DMS114 treated with DMSO at 0.1 percent for 48 hours (cell line): Measurements from ENCODE around the gene PLEKHG5.
"Not testable (repeated sequence)": the region's sequence is repeated elsewhere in the genome, so short reads cannot be mapped to it uniquely, and the experiment has no call there.

Experiments used
- DNase-seq: peaks from one replicate; lab custom pipeline; 2025; ENCODE audit not compliant: unreplicated experiment; lab: John Stamatoyannopoulos, UW

Gene PLEKHG5

DNA sequence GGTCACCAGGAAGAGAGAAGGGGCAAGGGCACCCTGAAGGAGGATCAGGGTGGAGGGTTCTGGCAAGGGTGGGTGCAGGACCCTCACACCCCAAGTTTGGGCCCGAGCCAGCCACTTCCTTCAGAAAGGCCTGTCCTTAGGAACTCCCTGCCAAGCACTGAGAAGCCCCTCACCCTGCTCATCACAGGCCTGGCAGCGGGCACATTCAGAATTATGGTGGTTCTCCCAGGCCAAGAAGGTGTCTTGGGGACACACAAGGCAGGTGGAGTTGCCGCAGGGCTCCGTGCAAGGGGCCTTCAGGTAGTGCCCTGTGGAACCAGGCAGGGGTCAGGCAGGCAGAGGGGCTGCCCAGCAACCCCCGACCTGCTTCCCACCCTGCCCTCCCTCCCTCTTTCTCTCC is 26.6 kb downstream of the PLEKHG5 start:
- DNase-seq: no peak

DNA sequence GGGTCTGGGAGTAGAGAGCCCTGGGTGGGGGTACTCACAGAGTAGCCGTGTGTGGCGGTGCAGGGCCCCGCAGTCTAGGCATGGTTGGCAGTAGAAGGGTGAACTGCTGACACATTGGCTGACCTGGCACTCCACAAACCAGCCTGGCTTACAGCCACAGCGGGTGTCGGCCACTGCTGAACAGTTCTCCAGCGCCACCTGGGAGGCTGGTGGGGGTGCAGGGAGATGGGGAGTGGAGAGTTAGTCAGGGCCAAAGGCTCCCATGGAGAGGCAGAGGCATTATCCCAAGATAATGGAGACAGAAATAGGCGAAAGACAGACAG is 27.0 kb downstream of the PLEKHG5 start:
- no peak for DNase-seq

DNA sequence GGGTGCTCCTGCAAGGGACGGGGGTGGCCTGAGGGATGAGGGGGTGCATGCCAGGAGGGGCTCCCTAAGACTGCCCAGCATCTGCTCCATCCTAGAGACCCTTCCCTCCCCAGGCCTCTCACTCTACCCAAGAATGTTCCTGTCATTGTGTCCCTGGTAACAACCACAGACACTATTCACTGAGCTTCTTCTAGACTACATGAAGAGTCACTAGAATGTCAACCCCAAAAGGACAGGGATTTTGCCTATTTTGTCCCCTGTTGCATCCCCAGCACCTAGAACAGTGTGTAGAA is 28.4 kb downstream of the PLEKHG5 start:
- DNase-seq: no peak

DNA sequence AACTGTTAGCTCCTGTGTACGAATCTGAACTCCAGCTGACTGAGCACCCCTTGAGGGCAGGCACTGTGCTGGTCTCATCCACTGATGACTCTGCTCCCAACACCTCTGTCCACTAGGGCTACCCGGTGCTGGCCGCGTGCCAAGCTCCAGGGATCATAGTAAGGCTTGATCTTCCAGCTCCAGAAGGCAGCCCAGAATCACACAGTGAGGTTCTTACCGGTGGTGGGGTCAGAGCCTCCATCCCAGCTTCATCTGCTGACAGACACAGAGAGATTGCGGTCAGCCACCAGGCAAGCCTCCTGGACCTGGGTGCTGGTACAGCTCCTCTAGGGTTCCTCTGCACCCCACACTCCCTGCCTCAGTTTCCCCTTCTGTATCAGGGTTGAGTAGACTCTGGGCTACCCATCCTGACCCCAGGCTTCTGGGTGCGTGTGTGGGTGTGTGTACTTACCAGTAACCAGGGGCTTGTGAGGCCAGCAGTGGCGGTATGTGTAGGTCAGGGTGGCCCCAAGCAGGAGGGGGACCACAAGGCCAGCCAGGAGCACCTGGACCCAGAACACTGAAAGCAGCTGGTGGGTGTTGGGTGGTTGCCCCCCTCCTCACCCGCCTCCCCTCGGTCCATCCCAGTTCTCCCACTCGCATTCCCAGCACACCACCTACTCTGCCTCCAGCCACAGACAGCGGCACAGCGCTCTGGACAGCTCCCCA is 28.9 kb downstream of the PLEKHG5 start:
- no peak for DNase-seq

DNA sequence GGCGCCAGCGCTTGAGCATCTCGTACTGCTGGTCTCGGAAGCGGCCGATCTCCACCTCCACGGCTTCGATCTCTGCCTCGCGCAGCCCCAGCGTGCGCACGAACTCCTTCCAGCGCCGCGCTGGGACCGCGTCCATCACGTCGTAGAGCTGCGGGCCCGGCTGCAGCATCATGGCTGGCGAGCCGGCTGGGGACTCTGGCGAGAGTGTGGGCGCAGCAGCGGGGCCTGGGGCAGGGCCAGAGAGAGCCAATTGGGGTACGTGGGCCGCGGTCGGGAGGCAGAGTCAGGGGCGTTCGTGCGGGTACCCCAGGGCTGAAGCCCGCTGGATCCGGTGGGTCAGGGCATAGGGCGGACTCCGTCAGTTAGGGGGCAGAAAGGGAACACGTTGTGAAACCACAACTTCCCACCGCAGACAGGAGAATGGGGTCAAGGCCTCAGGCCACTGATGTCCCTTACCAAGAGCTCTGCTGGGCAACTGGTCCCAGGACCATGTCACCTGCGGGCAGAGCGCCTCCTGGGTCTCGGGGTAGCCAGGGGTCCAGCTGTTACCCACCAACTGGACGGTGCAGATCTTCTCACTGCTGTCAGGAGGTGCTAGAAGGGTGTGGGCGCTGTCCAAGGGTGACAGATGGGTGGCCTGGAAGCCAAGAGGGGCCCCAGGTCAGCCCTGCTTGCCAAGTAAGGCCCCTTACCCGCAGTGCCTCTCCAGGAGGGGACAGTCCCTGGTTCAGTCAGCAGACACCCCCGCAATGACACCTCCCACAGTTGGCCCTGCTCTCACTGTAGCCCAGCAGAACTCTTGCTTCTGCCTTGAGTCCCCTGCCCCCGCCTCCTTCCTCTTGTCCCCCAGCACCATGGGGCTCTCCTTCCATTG is 29.7 kb downstream of the PLEKHG5 start:
- no peak for DNase-seq

DNA sequence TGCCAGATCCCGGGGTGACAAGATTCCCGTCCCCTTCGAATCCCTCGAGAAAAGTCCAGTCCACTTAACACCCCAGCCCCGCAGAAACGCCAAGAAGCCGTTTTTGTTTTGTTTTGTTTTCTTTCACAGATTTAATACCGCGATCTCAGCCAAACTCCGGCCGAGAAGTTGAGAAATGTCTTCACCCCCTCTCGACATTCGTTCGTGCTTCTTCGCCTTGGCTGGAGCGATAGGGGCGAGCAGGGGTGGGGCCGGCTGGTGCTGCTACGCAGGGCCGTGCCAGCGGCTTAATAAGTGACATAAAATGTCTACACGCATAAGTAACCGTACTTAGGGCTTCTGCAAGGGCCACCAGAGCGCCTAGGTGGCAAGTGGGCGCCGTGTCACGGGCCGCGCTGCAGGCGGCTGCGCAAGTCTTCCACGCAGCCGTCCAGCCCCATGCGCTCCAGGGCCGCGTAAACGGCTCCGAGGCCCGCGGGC is 30.4 kb downstream of the PLEKHG5 start:
- no peak for DNase-seq

DNA sequence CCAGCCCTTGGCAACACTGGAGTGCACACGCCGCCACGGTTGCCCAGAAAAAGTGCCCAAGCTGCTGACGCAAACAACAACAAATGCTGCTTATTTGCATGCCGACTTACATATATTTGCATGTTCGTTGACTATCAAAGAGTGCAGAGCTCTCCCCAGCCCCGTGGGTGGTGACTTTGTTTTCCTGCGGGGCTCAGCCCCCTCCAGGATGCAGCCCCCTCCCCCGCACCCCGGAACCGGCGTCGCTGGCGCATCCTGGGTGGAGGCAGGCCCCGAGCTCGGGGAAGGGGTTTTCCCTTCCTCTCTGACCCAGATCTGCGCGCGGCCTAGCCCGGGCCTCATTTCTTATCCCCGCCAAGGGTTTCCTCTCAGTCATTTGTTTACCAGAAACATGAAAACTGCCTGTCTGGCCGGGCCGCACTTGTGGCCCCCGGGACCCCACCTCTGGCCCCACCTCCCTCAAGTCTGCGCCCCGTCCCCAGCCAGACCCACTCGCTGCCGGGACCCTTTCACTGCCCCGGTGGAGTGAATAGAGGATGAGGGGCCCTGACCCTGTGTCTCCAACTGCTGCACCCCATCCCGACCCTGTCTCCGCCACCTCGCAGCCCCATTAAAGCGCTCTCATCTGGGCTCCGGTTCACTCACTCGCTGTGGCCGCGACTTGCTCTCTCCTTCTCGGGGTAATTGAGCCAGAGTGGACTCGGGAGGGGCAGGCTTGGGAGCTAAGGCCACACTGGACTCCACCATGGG is 31.0 kb downstream of the PLEKHG5 start:
- DNase-seq: no peak

DNA sequence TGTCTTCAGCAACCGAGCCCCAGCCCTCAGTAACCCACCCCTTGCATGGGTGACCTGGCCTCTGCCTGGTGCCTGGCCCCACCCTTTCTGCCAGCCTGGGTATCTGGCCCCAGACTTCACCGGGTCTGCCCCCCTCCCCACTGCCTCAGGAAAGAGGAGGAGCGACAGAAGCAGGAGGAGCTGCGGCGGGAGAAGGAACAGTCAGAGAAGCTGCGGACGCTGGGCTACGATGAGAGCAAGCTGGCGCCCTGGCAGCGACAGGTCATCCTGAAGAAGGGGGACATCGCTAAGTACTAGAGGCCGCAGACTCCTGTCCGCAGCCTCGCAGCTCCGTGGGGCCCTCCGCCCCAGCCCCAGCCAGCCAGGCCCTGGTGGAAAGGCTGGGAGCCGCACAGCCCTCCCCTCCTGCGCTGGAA is 31.6 kb downstream of the PLEKHG5 start:
- no peak for DNase-seq

DNA sequence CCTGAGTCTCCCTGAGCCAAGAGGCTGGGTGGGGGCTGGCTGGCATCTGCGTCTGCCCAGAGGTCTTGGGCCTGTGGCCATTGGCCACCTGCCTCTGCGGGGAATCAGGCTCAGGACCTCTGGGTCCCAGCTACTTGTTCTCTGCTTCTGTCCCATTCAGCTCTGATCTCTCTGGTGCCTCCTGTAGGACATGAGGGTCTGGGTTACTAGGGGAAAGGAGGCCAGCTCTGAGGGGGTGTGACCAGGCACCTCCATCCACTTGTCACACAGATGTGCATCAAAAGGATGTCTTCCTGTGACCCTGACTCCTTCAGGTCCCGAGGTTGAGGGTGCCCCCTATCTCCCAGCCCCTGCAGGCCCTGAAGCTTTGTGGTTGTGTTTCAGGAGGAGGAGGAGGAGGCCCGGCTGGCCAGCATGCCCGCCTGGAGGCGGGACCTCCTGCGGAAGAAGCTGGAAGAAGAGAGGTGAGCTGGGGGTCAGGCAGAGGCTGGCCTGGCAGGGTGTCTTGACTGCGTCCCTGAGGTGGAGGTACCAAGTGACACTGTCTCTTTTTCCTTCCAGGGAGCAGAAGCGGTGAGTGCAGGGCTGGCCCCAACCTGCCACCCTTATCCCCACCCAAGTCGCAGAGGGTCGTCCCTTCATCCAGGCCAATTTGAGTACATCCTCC is 34.5 kb downstream of the PLEKHG5 start:
- DNase-seq: no peak

DNA sequence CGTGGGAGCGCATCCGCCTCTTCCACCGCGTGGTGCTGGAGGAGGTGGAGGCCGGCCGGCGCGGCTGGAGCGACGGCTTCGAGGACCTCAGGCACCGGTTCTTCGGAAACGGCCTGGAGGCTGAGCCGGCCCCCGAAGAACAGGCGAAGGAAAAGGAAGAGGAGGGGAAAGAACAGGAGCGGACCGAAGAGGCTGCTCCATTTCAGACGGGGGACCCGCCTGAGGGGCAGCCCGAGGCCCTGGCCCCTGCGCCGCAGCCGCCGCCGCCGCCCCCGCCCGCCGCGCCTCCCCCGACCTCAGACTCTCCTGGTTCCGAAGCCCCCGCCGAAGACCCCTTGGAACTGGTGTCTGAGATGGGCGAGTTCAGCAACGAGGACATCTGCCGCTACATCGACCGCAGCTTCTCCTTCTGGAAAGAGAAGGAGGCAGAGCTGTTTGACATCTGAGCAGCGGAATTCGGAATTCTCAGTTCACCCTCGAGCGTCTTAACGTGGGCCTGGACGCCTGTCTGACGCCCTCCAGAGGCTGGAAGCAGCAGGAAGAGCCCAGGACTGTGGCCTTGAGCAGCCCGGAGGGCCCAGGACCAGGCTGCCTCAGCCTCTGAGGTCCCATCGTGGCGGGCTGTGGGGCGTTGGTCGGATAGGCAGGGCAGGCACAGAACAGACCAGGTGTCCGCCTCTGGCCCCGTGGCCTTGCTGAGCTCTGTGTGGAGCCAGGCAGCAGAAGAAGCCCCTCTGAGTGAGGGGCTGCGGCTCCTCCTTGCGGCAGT is 35.5 kb downstream of the PLEKHG5 start:
- DNase-seq: not testable (repeated sequence)

DNA sequence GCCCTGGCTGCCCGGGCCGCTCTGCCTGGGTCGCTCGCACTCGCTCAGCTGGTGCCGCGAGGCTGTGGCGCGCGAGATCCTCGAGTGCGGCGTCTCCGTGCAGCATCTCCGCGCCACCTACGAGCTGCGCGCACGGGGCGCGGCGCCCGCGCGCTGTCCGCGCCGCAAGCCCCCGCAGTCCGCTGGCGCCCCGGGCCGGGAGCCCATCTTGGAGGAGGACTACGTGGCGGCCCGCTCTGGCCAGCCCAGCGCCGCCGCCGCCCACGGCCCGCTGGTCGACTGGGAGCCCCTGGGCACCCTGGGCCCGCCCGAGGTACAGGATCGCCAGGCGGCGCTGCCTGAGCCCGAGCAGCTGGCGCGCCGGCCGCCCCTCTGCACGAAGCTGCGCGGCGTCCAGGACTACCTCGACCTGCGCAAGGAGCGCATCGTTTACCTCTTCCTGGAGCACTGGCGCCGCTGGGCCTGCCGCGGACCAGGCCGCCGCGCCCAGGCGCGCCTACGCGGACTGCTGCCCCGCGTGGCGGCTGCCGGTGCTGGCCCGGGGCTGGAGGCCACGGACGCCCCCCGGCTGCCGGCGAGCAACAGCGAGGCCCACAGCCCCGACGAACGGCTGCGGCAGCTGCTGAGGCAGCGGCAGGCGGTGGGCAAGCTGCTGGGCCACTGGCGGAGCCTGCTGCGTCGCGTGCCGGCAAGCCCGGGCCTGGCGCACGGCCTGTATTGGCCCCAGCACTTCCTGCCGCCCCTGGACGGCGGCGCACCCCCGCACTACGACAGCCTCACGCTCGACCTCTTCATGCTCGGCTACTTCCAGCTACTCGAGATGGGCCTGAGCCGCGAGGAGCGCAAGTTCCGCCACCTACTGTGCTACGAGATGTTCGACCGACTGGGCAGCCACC is 36.4 kb downstream of the PLEKHG5 start:
- DNase-seq: no peak

DNA sequence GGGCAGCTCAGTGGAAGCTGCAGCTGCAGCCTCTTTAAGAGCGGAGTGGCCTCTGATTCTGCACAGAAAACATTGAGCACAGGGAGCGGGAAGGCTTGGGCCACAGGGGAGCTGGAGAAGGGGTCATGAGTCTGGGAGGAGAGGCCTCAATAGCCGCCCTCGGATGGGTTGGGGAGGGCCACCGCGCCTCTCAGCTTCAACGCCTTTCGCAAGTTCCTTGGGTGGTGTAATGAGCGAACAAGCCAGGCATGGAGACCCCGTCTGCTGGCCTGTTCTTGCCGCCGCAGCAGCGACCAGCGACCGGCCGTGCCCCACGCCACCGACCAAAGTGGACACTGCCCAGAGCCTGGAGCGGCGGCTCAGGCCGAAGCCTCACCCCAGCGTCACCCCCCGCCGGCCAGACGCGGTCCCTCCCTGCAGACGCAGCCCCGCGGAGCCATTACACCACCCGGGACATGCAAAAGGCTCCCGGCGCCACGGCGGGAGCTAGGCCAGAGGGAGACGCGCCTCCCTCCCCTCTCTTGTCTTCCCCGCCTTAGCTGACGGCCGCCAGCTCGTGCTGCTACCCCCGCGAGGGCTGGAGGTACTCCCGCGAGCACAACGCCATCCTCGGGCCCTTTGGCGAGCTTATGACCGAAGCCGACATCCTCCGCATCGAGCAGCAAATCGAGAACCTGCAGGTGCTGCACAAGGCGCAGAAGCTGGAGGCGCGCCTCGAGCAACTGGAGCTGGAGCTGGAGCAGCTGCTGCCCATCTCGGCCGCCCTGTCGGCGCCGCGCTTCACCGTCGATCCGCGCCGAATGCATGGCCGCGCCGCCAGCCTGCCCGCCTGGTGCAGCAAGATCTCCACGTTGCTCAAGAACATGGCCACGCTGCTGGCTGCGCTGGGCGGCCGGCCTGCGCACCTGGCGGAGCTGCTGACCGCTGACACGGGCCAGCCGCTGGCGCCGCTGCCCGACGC is 37.3 kb downstream of the PLEKHG5 start:
- DNase-seq: not testable (repeated sequence)

DNA sequence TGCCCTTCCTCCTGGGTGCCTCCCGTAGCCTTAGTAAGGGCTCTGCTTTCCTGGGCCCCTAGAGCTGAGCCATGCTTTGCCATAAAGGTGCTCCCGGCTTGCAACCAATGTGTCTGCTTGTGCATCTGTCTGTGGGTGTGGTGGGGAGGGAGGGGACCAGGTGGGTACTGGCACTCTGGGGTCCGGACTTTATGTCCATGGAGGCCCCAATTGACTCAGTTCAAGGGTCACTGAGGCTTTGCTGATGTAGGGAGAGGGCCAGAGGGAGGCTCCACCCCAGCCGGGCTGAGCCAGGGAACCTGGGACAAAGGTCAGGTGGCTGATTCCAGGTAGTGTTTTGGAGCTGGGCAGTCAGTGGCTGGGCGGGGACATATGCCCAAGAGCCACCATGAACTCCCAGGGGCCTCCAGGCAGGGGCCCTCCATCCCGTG is 40.5 kb downstream of the PLEKHG5 start:
- DNase-seq: no peak

DNA sequence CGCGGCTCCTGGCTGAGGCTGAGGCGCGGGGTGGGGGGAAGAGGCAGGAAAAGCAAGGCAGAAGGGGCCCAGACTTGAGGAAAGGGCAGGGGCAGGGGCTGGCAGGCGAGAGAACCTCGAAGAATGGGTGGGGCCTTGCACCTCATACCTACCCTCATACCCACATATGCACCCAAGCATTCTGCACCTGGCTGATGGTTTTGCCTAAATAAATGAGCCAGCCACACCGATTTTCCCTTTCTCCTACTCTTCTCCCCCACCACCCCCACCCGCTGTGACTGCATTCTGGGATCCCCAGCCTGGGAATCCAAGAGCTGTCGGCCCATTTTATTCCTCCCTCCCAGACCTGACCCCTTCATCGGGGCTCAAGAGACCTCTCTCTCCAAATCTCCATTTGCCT is 41.0 kb downstream of the PLEKHG5 start:
- DNase-seq: not testable (repeated sequence)

DNA sequence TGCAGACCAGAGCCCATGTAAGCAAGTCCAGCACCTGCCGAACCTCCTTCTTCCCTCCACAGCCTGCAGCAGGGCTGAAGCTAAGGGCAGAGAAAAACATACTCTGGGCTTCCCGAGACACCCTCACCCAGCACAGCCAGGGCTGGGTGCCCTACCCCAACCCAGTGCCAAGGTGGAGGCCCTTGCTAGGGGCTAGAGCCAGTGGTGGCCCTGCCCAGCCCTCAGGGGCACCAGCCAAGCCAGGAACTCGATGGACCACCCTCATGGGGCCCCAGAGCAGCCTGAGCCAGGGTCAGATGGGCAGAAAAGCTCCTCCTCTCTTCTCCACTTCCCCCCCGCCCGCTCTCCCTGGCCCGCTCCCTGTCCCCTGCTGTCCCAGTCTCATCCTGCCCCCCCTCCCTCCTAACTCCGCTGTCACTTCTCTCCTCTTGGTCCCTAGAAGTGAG is 41.4 kb downstream of the PLEKHG5 start:
- no peak for DNase-seq

DNA sequence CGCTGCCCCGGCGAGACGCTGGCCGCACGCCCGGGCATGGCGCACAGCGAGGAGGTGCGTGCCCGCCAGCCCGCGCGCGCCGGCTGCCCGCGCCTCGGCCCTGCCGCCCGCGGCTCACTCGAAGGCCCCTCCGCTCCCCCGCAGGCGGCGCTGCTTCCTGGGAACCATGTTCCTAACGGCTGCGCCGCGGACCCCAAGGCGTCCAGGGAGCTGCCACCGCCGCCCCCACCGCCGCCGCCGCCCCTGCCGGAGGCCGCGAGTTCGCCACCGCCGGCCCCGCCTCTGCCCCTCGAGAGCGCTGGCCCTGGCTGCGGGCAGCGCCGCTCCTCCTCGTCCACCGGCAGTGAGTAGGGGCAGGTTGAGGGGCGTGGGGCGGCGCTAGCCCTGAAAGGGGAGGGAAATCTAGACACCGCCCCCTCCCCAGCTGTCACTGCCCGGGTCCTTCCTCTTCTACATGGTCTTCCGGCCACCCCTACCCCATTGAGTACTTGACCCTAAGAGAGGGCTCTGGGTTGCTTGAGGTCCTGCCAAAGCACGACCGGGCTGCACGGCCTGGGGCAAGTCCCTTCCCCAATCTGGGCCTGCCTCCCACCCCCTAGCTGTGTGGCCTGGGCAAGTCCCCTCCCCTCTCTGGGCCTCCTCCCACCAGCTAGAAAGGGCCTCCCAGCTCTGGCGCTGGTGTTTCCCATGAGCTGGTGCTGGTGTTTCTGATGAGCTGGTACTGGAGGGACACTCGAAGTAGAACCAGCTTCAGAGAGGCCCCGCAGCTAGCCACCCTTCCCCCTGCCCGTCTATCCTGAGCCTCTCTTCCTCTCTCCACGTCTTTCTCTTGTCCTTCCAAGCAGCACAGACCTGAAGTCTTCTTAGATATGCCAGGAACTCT is 42.5 kb downstream of the PLEKHG5 start:
- no peak for DNase-seq
